Liver (tissue), 9 donors: Measurements from ENCODE around the gene RASGRF2. TPM values are rescaled to one million over a fixed set of nuclear protein-coding genes. Genes with fewer than 3 reads are reported as not detected.

Source experiments
- DNase-seq: peaks from one replicate; pipeline ENCODE4 v3.0.0-alpha.2; 2017; ENCODE audit warnings: low spot score
- H3K27ac ChIP-seq, 2 donors: one replicate each; pipeline ENCODE4 v1.7.0; 2013; ENCODE audit warnings: inconsistent platforms in 2 of 2, low read length in 2 of 2, control low read depth in 1 of 2, low read depth in 1 of 2, mild to moderate bottlenecking in 1 of 2
- H3K27me3 ChIP-seq, 4 donors: one replicate each; pipeline versions ENCODE4 v1.6.1 to v1.7.0; 2013; ENCODE audit warnings: low read length in 3 of 4, inconsistent platforms in 1 of 4, mild to moderate bottlenecking in 1 of 4, moderate library complexity in 1 of 4; ENCODE audit not compliant: control insufficient read depth in 4 of 4, insufficient read depth in 4 of 4
- H3K36me3 ChIP-seq, 4 donors: one replicate each; pipeline versions ENCODE4 v1.6.1 to v1.7.0; 2013; ENCODE audit warnings: low read length in 3 of 4, mild to moderate bottlenecking in 3 of 4, low read depth in 1 of 4, moderate library complexity in 1 of 4; ENCODE audit not compliant: control insufficient read depth in 4 of 4, insufficient read depth in 3 of 4
- H3K4me1 ChIP-seq, 4 donors: one replicate each; pipeline versions ENCODE4 v1.6.1 to v1.7.0; 2013; ENCODE audit warnings: low read length in 3 of 4, mild to moderate bottlenecking in 3 of 4, moderate library complexity in 1 of 4; ENCODE audit not compliant: control insufficient read depth in 4 of 4, insufficient read depth in 4 of 4
- H3K4me3 ChIP-seq, 3 donors: one replicate each; pipeline versions ENCODE4 v1.6.1 to v1.7.0; 2013; ENCODE audit warnings: low read length in 3 of 3, control low read depth in 1 of 3, low read depth in 1 of 3, mild to moderate bottlenecking in 1 of 3
- H3K9ac ChIP-seq, 2 donors: one replicate each; pipeline ENCODE4 v1.7.0; 2013; ENCODE audit warnings: low read length in 2 of 2, mild to moderate bottlenecking in 2 of 2, moderate library complexity in 2 of 2, control low read depth in 1 of 2, low read depth in 1 of 2
- H3K9me3 ChIP-seq, 4 donors: one replicate each; pipeline versions ENCODE4 v1.6.1 to v1.7.0; 2013; ENCODE audit warnings: low read length in 3 of 4; ENCODE audit not compliant: control insufficient read depth in 4 of 4
- FOXA1 ChIP-seq: IDR thresholded peaks from 2 replicates; pipeline ENCODE4 v1.6.1; 2016; ENCODE audit warnings: antibody characterized with exemption
- FOXA2 ChIP-seq: IDR thresholded peaks from 2 replicates; pipeline ENCODE4 v1.6.1; 2016; ENCODE audit warnings: antibody characterized with exemption
- GABPA ChIP-seq, 2 donors: IDR thresholded peaks in 1 of 2; conservative IDR thresholded peaks in 1 of 2; 2 replicates each; pipeline ENCODE4 v1.6.1; 2016; ENCODE audit warnings: antibody characterized with exemption in 2 of 2, mild to moderate bottlenecking in 1 of 2, moderate library complexity in 1 of 2
- HNF4A ChIP-seq, 2 donors: conservative IDR thresholded peaks; 2 replicates each; pipeline ENCODE4 v1.6.1; 2016; ENCODE audit warnings: antibody characterized with exemption in 2 of 2, mild to moderate bottlenecking in 2 of 2
- HNF4G ChIP-seq: IDR thresholded peaks from 2 replicates; pipeline ENCODE4 v1.6.1; 2016; ENCODE audit warnings: antibody characterized with exemption
- JUND ChIP-seq, 2 donors: IDR thresholded peaks; 2 replicates each; pipeline ENCODE4 v1.6.1; 2016; ENCODE audit warnings: antibody characterized with exemption in 2 of 2
- NR2F2 ChIP-seq: IDR thresholded peaks from 2 replicates; pipeline ENCODE4 v1.6.1; 2016; ENCODE audit warnings: antibody characterized with exemption
- RAD21 ChIP-seq, 2 donors: IDR thresholded peaks; 2 replicates each; pipeline ENCODE4 v1.6.1; 2016; ENCODE audit warnings: antibody characterized with exemption in 2 of 2, mild to moderate bottlenecking in 2 of 2
- RXRA ChIP-seq, 2 donors: IDR thresholded peaks; 2 replicates each; pipeline ENCODE4 v1.6.1; 2017 to 2018; ENCODE audit warnings: antibody characterized with exemption in 2 of 2, mild to moderate bottlenecking in 1 of 2
- TAF1 ChIP-seq: conservative IDR thresholded peaks from 2 replicates; pipeline ENCODE4 v1.6.1; 2016; ENCODE audit warnings: antibody characterized with exemption, mild to moderate bottlenecking
- WGBS: extraction: QIAGEN DNeasy Blood & Tissue Kit; methylation state at CpG from one replicate; pipeline ENCODE4 v1.1.7; 2013; 5-methylcytosine and 5-hydroxymethylcytosine counted together
- polyA plus RNA-seq, 2 donors: library from polyadenylated mRNA; stranded (reverse) in 1 of 2; unstranded in 1 of 2; fragments of 200-250 nt in 1 of 2; fragments of >200 nt in 1 of 2; fragmentation: Nextera tagmentation in 1 of 2; extraction: Ambion mirVana in 1 of 2; gene quantifications; one replicate each; pipeline versions ENCODE4 v1.2.1 to v1.2.3, GENCODE V29; 2013 to 2015
- total RNA-seq, 2 donors: library from RNA; depleted of rRNA; stranded (reverse); fragments of >200 nt; gene quantifications; one replicate each; pipeline ENCODE4 v1.2.3, GENCODE V29; 2014
- TF ChIP-seq, protein P1 (sequence below): fragments of 150-350 bp; IDR thresholded peaks from 2 replicates; pipeline ENCODE4 v1.5.1; 2017; ENCODE audit warnings: improper control_type of control experiment, low read depth, low read length; ENCODE audit not compliant: missing input control
- TF ChIP-seq, protein P2 (sequence below): IDR thresholded peaks from 2 replicates; pipeline ENCODE4 v1.6.1; 2016; ENCODE audit warnings: antibody characterized with exemption
- TF ChIP-seq, protein P3 (sequence below): IDR thresholded peaks from 2 replicates; pipeline ENCODE4 v1.6.1; 2016; ENCODE audit warnings: antibody characterized with exemption
- TF ChIP-seq, protein P4 (sequence below): IDR thresholded peaks from 2 replicates; pipeline ENCODE4 v1.6.1; 2016; ENCODE audit warnings: antibody characterized with exemption
- donor health status: healthy.
- donor health status: healthy.
- donor health status: healthy.
- donor health status: healthy.
- donor health status: healthy.

The RASGRF2 gene
- total and polyA plus RNA-seq, 4 donors, result 0.12 to 3.3 (median 0.23) TPM

DNA sequence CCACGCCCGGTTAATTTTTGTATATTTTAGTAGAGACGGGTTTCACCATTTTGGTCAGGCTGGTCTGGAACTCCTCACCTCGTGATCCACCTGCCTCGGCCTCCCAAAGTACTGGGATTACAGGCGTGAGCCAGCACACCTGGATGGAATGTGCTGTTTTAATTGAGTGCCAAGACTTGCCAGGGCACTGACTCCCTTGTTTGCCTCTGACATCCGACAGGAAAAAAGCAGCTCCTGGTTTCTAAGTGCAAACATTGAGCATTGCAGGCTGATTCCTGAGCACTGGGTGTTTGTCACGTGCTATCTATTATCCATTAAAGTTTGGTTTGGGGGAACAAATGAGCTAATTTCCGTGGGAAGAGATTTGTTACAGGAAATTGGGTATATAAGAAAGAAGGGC is 202.3 kb downstream of the RASGRF2 start:
- no peak overlapping the region for H3K4me3 ChIP-seq
- TF ChIP-seq GABPA (IDR thresholded peaks at IDR 0.05 in 1 of 2, conservative IDR thresholded peaks at IDR 0.05 in 1 of 2) (no peak), TAF1 (no peak), RAD21 (IDR thresholded peaks at IDR 0.05) (no peak), FOXA2 (no peak), HNF4A (conservative IDR thresholded peaks at IDR 0.05) (no peak), FOXA1 (no peak), RXRA (IDR thresholded peaks at IDR 0.05) (no peak), JUND (IDR thresholded peaks at IDR 0.05) (no peak), HNF4G (no peak)
- TF ChIP-seq, protein P1, sequence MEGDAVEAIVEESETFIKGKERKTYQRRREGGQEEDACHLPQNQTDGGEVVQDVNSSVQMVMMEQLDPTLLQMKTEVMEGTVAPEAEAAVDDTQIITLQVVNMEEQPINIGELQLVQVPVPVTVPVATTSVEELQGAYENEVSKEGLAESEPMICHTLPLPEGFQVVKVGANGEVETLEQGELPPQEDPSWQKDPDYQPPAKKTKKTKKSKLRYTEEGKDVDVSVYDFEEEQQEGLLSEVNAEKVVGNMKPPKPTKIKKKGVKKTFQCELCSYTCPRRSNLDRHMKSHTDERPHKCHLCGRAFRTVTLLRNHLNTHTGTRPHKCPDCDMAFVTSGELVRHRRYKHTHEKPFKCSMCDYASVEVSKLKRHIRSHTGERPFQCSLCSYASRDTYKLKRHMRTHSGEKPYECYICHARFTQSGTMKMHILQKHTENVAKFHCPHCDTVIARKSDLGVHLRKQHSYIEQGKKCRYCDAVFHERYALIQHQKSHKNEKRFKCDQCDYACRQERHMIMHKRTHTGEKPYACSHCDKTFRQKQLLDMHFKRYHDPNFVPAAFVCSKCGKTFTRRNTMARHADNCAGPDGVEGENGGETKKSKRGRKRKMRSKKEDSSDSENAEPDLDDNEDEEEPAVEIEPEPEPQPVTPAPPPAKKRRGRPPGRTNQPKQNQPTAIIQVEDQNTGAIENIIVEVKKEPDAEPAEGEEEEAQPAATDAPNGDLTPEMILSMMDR, result no peak
- TF ChIP-seq, protein P2, sequence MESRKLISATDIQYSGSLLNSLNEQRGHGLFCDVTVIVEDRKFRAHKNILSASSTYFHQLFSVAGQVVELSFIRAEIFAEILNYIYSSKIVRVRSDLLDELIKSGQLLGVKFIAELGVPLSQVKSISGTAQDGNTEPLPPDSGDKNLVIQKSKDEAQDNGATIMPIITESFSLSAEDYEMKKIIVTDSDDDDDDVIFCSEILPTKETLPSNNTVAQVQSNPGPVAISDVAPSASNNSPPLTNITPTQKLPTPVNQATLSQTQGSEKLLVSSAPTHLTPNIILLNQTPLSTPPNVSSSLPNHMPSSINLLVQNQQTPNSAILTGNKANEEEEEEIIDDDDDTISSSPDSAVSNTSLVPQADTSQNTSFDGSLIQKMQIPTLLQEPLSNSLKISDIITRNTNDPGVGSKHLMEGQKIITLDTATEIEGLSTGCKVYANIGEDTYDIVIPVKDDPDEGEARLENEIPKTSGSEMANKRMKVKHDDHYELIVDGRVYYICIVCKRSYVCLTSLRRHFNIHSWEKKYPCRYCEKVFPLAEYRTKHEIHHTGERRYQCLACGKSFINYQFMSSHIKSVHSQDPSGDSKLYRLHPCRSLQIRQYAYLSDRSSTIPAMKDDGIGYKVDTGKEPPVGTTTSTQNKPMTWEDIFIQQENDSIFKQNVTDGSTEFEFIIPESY, result no peak
- TF ChIP-seq, protein P3, sequence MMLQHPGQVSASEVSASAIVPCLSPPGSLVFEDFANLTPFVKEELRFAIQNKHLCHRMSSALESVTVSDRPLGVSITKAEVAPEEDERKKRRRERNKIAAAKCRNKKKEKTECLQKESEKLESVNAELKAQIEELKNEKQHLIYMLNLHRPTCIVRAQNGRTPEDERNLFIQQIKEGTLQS, result no peak
- TF ChIP-seq, protein P4, sequence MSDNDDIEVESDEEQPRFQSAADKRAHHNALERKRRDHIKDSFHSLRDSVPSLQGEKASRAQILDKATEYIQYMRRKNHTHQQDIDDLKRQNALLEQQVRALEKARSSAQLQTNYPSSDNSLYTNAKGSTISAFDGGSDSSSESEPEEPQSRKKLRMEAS, result no peak
- 66% methylated on average over 9 of the region's 9 CpGs for WGBS

DNA sequence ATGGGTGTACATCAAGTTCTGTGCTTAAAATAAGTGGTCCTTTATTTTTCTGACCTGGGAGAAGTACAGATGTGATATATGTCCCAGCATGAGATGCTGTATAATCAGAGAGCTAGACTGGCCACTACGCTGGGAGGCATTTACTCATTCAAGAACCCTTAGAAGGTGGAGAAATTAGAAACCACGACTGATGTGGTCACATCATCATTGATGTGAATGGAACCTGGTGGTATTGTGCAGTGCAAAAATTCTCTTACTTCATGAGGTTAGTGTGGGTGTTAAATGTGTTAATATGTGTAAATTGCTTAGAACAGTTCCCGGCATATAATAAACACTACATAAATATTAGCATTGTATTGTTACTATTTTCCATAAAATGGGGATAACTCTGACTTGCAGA is 203.5 kb downstream of the RASGRF2 start:
- 92% methylated on average over 3 of the region's 3 CpGs for WGBS
- no peaks in the 10 kb centered on the region for H3K36me3 ChIP-seq
- H3K9ac ChIP-seq, result no peak overlapping the region
- no peak overlapping the region for H3K27ac ChIP-seq
- no peaks in the 10 kb centered on the region for H3K9me3 ChIP-seq
- no peaks in the 10 kb centered on the region for H3K27me3 ChIP-seq
- H3K4me3 ChIP-seq, result no peak overlapping the region
- peaks cover 0 to 8% (median 5%) of the 10 kb centered on the region in 4 donors for H3K4me1 ChIP-seq
- no peak for DNase-seq
- TF ChIP-seq RXRA (IDR thresholded peaks at IDR 0.05), result no peak
- TF ChIP-seq, protein P4, result no peak
- no peak for TF ChIP-seq GABPA (IDR thresholded peaks at IDR 0.05 in 1 of 2, conservative IDR thresholded peaks at IDR 0.05 in 1 of 2)
- TF ChIP-seq, protein P1, result no peak
- TF ChIP-seq NR2F2, result no peak

More for the DNA sequence above, 202.3 kb downstream of the RASGRF2 start:
- no peaks in the 10 kb centered on the region for H3K27me3 ChIP-seq
- H3K9ac ChIP-seq, result no peak overlapping the region
- H3K4me1 ChIP-seq, result peaks cover 0 to 8% (median 5%) of the 10 kb centered on the region in 4 donors
- DNase-seq, result no peak
- H3K27ac ChIP-seq, result no peak overlapping the region
- H3K9me3 ChIP-seq, result no peaks in the 10 kb centered on the region
- H3K36me3 ChIP-seq, result no peaks in the 10 kb centered on the region
